Measurements from ENCODE around the gene AUTS2.

Gene AUTS2

GRCh38 chr7:69656890-69657289, 58.6 kb downstream of the AUTS2 start:
- no peaks in the 10 kb centered on the region for H4K20me1 ChIP-seq (ENCODE audit: insufficient read depth, low read length)
- no peaks in the 10 kb centered on the region for H3K27me3 ChIP-seq (ENCODE audit: insufficient read depth, low read length)
- H3K36me3 ChIP-seq (ENCODE audit: insufficient read depth, low read length): no peaks in the 10 kb centered on the region
- peaks cover 100% of the 10 kb centered on the region for H3K4me1 ChIP-seq (ENCODE audit: insufficient read depth, low read length, severe bottlenecking)
- no peaks in the 10 kb centered on the region for H3K9me2 ChIP-seq (ENCODE audit: low read depth, low read length)
- H3F3A ChIP-seq (ENCODE audit: insufficient read depth, low read length): 0 out of 2 replicates have a peak, but pooled peaks cover 6% of the 10 kb centered on the region
- TF ChIP-seq CTCF (IDR thresholded peaks at IDR 0.05; ENCODE audit: low read length) (no peak), EZH2 (IDR thresholded peaks at IDR 0.05; ENCODE audit: borderline replicate concordance, low read length) (no peak)
- H3K4me3 ChIP-seq (ENCODE audit: low read depth, low read length, poor library complexity, severe bottlenecking): no peak overlapping the region
- H3K27ac ChIP-seq (ENCODE audit: low read depth, low read length, poor library complexity, severe bottlenecking): peak overlapping the region; percentile 95
- H3K9ac ChIP-seq (ENCODE audit: low read length): peak overlapping the region; percentile 51; the same call in 1 of the 2 replicates
- peak overlapping the region; percentile 57; the same call in 1 of the 2 replicates for H3K4me2 ChIP-seq (ENCODE audit: low read length)
- H3K9me3 ChIP-seq (ENCODE audit: low read length): no peaks in the 10 kb centered on the region
- H3K79me2 ChIP-seq (ENCODE audit: insufficient read depth, low read length): peaks cover 92% of the 10 kb centered on the region
- no peak overlapping the region for H2AFZ ChIP-seq (ENCODE audit: low read length)

GRCh38 chr7:69657331-69657730, 59.1 kb downstream of the AUTS2 start:
- TF ChIP-seq CTCF (IDR thresholded peaks at IDR 0.05; ENCODE audit: low read length): no peak
- no peak for TF ChIP-seq EZH2 (IDR thresholded peaks at IDR 0.05; ENCODE audit: borderline replicate concordance, low read length)
- H4K20me1 ChIP-seq (ENCODE audit: insufficient read depth, low read length): no peaks in the 10 kb centered on the region
- peaks cover 92% of the 10 kb centered on the region for H3K79me2 ChIP-seq (ENCODE audit: insufficient read depth, low read length)
- peak overlapping the region; percentile 51; the same call in 1 of the 2 replicates for H3K9ac ChIP-seq (ENCODE audit: low read length)
- 0 out of 2 replicates have a peak, but pooled peaks cover 6% of the 10 kb centered on the region for H3F3A ChIP-seq (ENCODE audit: insufficient read depth, low read length)
- peaks cover 100% of the 10 kb centered on the region for H3K4me1 ChIP-seq (ENCODE audit: insufficient read depth, low read length, severe bottlenecking)
- H3K4me2 ChIP-seq (ENCODE audit: low read length): peak overlapping the region; percentile 57; the same call in 1 of the 2 replicates
- H3K9me2 ChIP-seq (ENCODE audit: low read depth, low read length): no peaks in the 10 kb centered on the region
- H3K27me3 ChIP-seq (ENCODE audit: insufficient read depth, low read length): no peaks in the 10 kb centered on the region
- no peaks in the 10 kb centered on the region for H3K9me3 ChIP-seq (ENCODE audit: low read length)
- no peaks in the 10 kb centered on the region for H3K36me3 ChIP-seq (ENCODE audit: insufficient read depth, low read length)
- H3K4me3 ChIP-seq (ENCODE audit: low read depth, low read length, poor library complexity, severe bottlenecking): no peak overlapping the region
- peak overlapping the region; percentile 95 for H3K27ac ChIP-seq (ENCODE audit: low read depth, low read length, poor library complexity, severe bottlenecking)
- no peak overlapping the region for H2AFZ ChIP-seq (ENCODE audit: low read length)

- peak overlapping the region; percentile 95 for H3K27ac ChIP-seq (ENCODE audit: low read depth, low read length, poor library complexity, severe bottlenecking)
- peak overlapping the region; percentile 2; the same call in 1 of the 2 replicates for H3K4me2 ChIP-seq (ENCODE audit: low read length)
- H3K9ac ChIP-seq (ENCODE audit: low read length): no peak overlapping the region; the same call in 1 of the 2 replicates
- H3K79me2 ChIP-seq (ENCODE audit: insufficient read depth, low read length): peaks cover 93% of the 10 kb centered on the region
- H2AFZ ChIP-seq (ENCODE audit: low read length): no peak overlapping the region
- H3K9me3 ChIP-seq (ENCODE audit: low read length): no peaks in the 10 kb centered on the region
- TF ChIP-seq EZH2 (IDR thresholded peaks at IDR 0.05; ENCODE audit: borderline replicate concordance, low read length) (no peak), CTCF (IDR thresholded peaks at IDR 0.05; ENCODE audit: low read length) (no peak)
- no peak overlapping the region for H3K4me3 ChIP-seq (ENCODE audit: low read depth, low read length, poor library complexity, severe bottlenecking)
- no peaks in the 10 kb centered on the region for H3K9me2 ChIP-seq (ENCODE audit: low read depth, low read length)
- H3K4me1 ChIP-seq (ENCODE audit: insufficient read depth, low read length, severe bottlenecking): peaks cover 100% of the 10 kb centered on the region
- H3F3A ChIP-seq (ENCODE audit: insufficient read depth, low read length): 0 out of 2 replicates have a peak, but pooled peaks cover 6% of the 10 kb centered on the region
- H3K36me3 ChIP-seq (ENCODE audit: insufficient read depth, low read length): no peaks in the 10 kb centered on the region
- no peaks in the 10 kb centered on the region for H3K27me3 ChIP-seq (ENCODE audit: insufficient read depth, low read length)
- H4K20me1 ChIP-seq (ENCODE audit: insufficient read depth, low read length): no peaks in the 10 kb centered on the region
Observed at GRCh38 chr7:69657985-69658384, 59.7 kb downstream of the AUTS2 start.

All from OCI-LY1 (cell line).